Measurements from ENCODE around the gene BICDL2. TPM values are rescaled to one million over a fixed set of nuclear protein-coding genes. Genes with fewer than 3 reads are reported as not detected.
"Not testable (repeated sequence)": the region's sequence is repeated elsewhere in the genome, so short reads cannot be mapped to it uniquely, and the experiment has no call there.

Gene BICDL2
- not detected in 2 replicates for total RNA-seq
- 0.03 TPM for polyA plus RNA-seq (2012)

- DNase-seq (ENCODE audit: low read depth), result no peak
Observed at GRCh38 chr16:3036726-3037315, at the start of gene BICDL2. Gene BICDL2, minus strand, starts transcription at chr16:3036944. Its CDS starts 1,448 bp downstream, at chr16:3035496.

- DNase-seq (ENCODE audit: low read depth), result no peak
Observed at GRCh38 chr16:3085868-3086595, 49.3 kb upstream of the BICDL2 start.

- DNase-seq (ENCODE audit: low read depth), result no peak
Observed at GRCh38 chr16:3084969-3085670, 48.4 kb upstream of the BICDL2 start.

- DNase-seq (ENCODE audit: low read depth), result no peak
Observed at GRCh38 chr16:3084491-3084890, 47.7 kb upstream of the BICDL2 start.

- DNase-seq (ENCODE audit: low read depth), result not testable (repeated sequence)
Observed at GRCh38 chr16:3083408-3083807, 46.7 kb upstream of the BICDL2 start.

GRCh38 chr16:3081957-3082356, 45.2 kb upstream of the BICDL2 start:
- DNase-seq (ENCODE audit: low read depth), result not testable (repeated sequence)

- no peak for DNase-seq (ENCODE audit: low read depth)
Observed at GRCh38 chr16:3080024-3080423, 43.3 kb upstream of the BICDL2 start.

- DNase-seq (ENCODE audit: low read depth), result no peak
Observed at GRCh38 chr16:3076577-3076976, 39.8 kb upstream of the BICDL2 start.

- DNase-seq (ENCODE audit: low read depth), result not testable (repeated sequence)
Observed at GRCh38 chr16:3075946-3076345, 39.2 kb upstream of the BICDL2 start.

GRCh38 chr16:3075523-3075915, 38.8 kb upstream of the BICDL2 start:
- no peak for DNase-seq (ENCODE audit: low read depth)

GRCh38 chr16:3074860-3075522, 38.2 kb upstream of the BICDL2 start:
- no peak for DNase-seq (ENCODE audit: low read depth)

- DNase-seq (ENCODE audit: low read depth), result no peak
Observed at GRCh38 chr16:3073448-3073847, 36.7 kb upstream of the BICDL2 start.

GRCh38 chr16:3072576-3073263, 36.0 kb upstream of the BICDL2 start:
- DNase-seq (ENCODE audit: low read depth), result not testable (repeated sequence)

GRCh38 chr16:3072148-3072547, 35.4 kb upstream of the BICDL2 start:
- not testable (repeated sequence) for DNase-seq (ENCODE audit: low read depth)

- no peak for DNase-seq (ENCODE audit: low read depth)
Observed at GRCh38 chr16:3071655-3072054, 34.9 kb upstream of the BICDL2 start.

GRCh38 chr16:3070608-3071111, 33.9 kb upstream of the BICDL2 start:
- no peak for DNase-seq (ENCODE audit: low read depth)

GRCh38 chr16:3069146-3069545, 32.4 kb upstream of the BICDL2 start:
- DNase-seq (ENCODE audit: low read depth), result not testable (repeated sequence)

- no peak for DNase-seq (ENCODE audit: low read depth)
Observed at GRCh38 chr16:3068487-3068886, 31.7 kb upstream of the BICDL2 start.

- DNase-seq (ENCODE audit: low read depth), result no peak
Observed at GRCh38 chr16:3066440-3066748, 29.6 kb upstream of the BICDL2 start.

- peak; percentile 35 for DNase-seq (ENCODE audit: low read depth)
Observed at GRCh38 chr16:3065742-3066439, 29.1 kb upstream of the BICDL2 start.

Data from myocyte (in vitro differentiated cells).